Measurements from ENCODE around the gene ENTR1. TPM values are rescaled to one million over a fixed set of nuclear protein-coding genes. Genes with fewer than 3 reads are reported as not detected.

ENTR1 gene
- total and polyA plus RNA-seq, 2 of the 4 experiments (the other 2 are of a cell fraction) = 14.5 to 37.3 TPM

GRCh38 chr9:136379003-136379287 is 31.5 kb downstream of the ENTR1 start:
- ChIA-PET POLR2A (ENCODE audit: unreplicated experiment) (no interaction called here), CTCF (no interaction called here)
- no peak overlapping the region for H3K23ac ChIP-seq (ENCODE audit: low read depth, low read length)
- no peak overlapping the region for H2BK15ac ChIP-seq (ENCODE audit: low read depth, low read length)
- H2BK20ac ChIP-seq (ENCODE audit: low read depth, low read length) = no peak overlapping the region
- peaks cover 44% of the 10 kb centered on the region for H3K36me3 ChIP-seq (ENCODE audit: control insufficient read depth, insufficient read depth, low read length)
- H3K4me3 ChIP-seq (ENCODE audit: insufficient read depth, low read depth, low read length) = no peak overlapping the region
- H2AK5ac ChIP-seq (ENCODE audit: low read depth, low read length) = no peak overlapping the region
- no peak overlapping the region for H3K9ac ChIP-seq (ENCODE audit: low read depth, low read length)
- no peak overlapping the region for H4K5ac ChIP-seq (ENCODE audit: low read depth, low read length)
- no peak overlapping the region for H3K14ac ChIP-seq (replicated peaks; ENCODE audit: low read depth, low read length)
- H3K18ac ChIP-seq (ENCODE audit: low read depth, low read length) = no peak overlapping the region
- H3K9me1 ChIP-seq (ENCODE audit: insufficient read depth, low read length) = no peaks in the 10 kb centered on the region
- WGBS, 2 experiments (ENCODE audit: extremely low coverage in 2 of 2, insufficient read length in 1 of 2) = 94% methylated on average over 6 of the region's 18 CpGs; no CpG with 5 or more reads in 1 of the 2 experiments
- H2AK9ac ChIP-seq (replicated peaks; ENCODE audit: low read depth, low read length, poor library complexity) = no peak overlapping the region
- no peak overlapping the region for H3K27ac ChIP-seq (ENCODE audit: insufficient read depth, low read length)
- no peak overlapping the region for H2BK5ac ChIP-seq (ENCODE audit: low read depth, low read length, poor library complexity, severe bottlenecking)
- H3K4me1 ChIP-seq (ENCODE audit: control insufficient read depth, insufficient read depth, low read length) = no peaks in the 10 kb centered on the region
- intact Hi-C loops (cut with micrococcal nuclease) = no loop called here
- TF ChIP-seq NFE2L2 (IDR thresholded peaks at IDR 0.05; ENCODE audit: low read depth, low read length) = no peak
- no peak for TF ChIP-seq MXI1 (IDR thresholded peaks at IDR 0.05; ENCODE audit: borderline replicate concordance, low read depth, low read length)
- no peak for TF ChIP-seq MAFK (IDR thresholded peaks at IDR 0.05; ENCODE audit: low read depth, low read length)
- no peak for TF ChIP-seq CTCF (conservative IDR thresholded peaks at IDR 0.05; ENCODE audit: low read depth, low read length)
- no peak for TF ChIP-seq FOS (IDR thresholded peaks at IDR 0.05; ENCODE audit: low read depth, low read length)
- TF ChIP-seq CEBPB (IDR thresholded peaks at IDR 0.05; ENCODE audit: low read depth, low read length) = no peak
- no peak for TF ChIP-seq CHD1 (IDR thresholded peaks at IDR 0.05; ENCODE audit: low read depth, low read length)
- no peak for TF ChIP-seq USF2 (IDR thresholded peaks at IDR 0.05; ENCODE audit: low read depth, low read length)
- no peak for TF ChIP-seq BHLHE40 (IDR thresholded peaks at IDR 0.05; ENCODE audit: low read depth, low read length)
- no peak for TF ChIP-seq MAZ (IDR thresholded peaks at IDR 0.05; ENCODE audit: borderline replicate concordance, low read depth, low read length)
- TF ChIP-seq RCOR1 (IDR thresholded peaks at IDR 0.05; ENCODE audit: insufficient replicate concordance, low read length) = no peak
- no peak overlapping the region for H3K4ac ChIP-seq (ENCODE audit: low read depth, low read length)
- no peaks in the 10 kb centered on the region for H3K27me3 ChIP-seq (ENCODE audit: control insufficient read depth, insufficient read depth, low read length)
- ATAC-seq (ENCODE audit: low read depth) = no peak
- H4K91ac ChIP-seq (ENCODE audit: insufficient read depth, low read depth, low read length) = no peak overlapping the region
- H3K79me1 ChIP-seq (ENCODE audit: low read depth in 1 of 2, low read length in 2 of 2) = no peaks in the 10 kb centered on the region
- H4K8ac ChIP-seq (ENCODE audit: low read depth in 2 of 2, low read length in 2 of 2) = no peak overlapping the region
- no peak overlapping the region for H3K56ac ChIP-seq (ENCODE audit: extremely low read depth, insufficient read depth, low read length)
- in situ Hi-C loops (cut with MboI; ENCODE audit: low sequenced_read_pairs) = no loop called here
- dilution Hi-C loops (cut with HindIII; ENCODE audit: low sequenced_read_pairs, unreplicated experiment) = no loop called here
- H3K4me2 ChIP-seq (ENCODE audit: low read depth, low read length) = no peak overlapping the region
- H2BK120ac ChIP-seq (ENCODE audit: low read depth, low read length) = no peak overlapping the region
- DNase-seq = no peak
- no peaks in the 10 kb centered on the region for H3K9me3 ChIP-seq (ENCODE audit: control insufficient read depth, insufficient read depth, low read length)
- no peak overlapping the region for H2AFZ ChIP-seq (replicated peaks; ENCODE audit: low read length, poor library complexity)
- no peaks in the 10 kb centered on the region for H4K20me1 ChIP-seq (ENCODE audit: insufficient read depth, low read length)
- BruUV-seq (replicated peaks) = no TSS peak

Data from IMR-90 (cell line).